Pancreas (tissue), 10 donors: Measurements from ENCODE around the gene CDH4. TPM values are rescaled to one million over a fixed set of nuclear protein-coding genes. Genes with fewer than 3 reads are reported as not detected.
"Not testable (repeated sequence)": the region's sequence is repeated elsewhere in the genome, so short reads cannot be mapped to it uniquely, and the experiment has no call there.

Source experiments
- ATAC-seq, 4 donors: fragments of 200-7000 bp; cut with Tn5 transposase; one replicate each; pipeline versions ENCODE4 v1.8.0 to v1.9.1; 2020; ENCODE audit warnings: mild to moderate bottlenecking in 4 of 4, moderate library complexity in 4 of 4
- DNase-seq, 6 donors: peaks; one replicate each; pipeline ENCODE4 v3.0.0-alpha.2; 2020
- FAIRE-seq: peaks from 2 replicates; lab custom pipeline; 2012; peaks lifted over from hg19 to GRCh38; lab: Jason Lieb, UNC
- H3K27ac ChIP-seq, 4 donors: fragments of 200-600 bp; sonication (generic); 1 replicate in 3 of 4; 2 replicates in 1 of 4; pipeline versions ENCODE4 v1.5.0 to v1.8.0; 2020
- H3K27me3 ChIP-seq, 4 donors: fragments of 200-600 bp; one replicate each; pipeline ENCODE4 v1.8.0; 2021
- H3K36me3 ChIP-seq, 3 donors: fragments of 200-600 bp; sonication (generic) in 1 of 3; one replicate each; pipeline versions ENCODE4 v1.5.0 to v1.8.0; 2020 to 2021
- H3K4me1 ChIP-seq, 3 donors: fragments of 200-600 bp; one replicate each; pipeline ENCODE4 v1.8.0; 2021
- H3K4me3 ChIP-seq, 4 donors: fragments of 200-600 bp; sonication (generic) in 2 of 4; one replicate each; pipeline versions ENCODE4 v1.5.0 to v1.8.0; 2020 to 2021
- H3K9me3 ChIP-seq, 4 donors: fragments of 200-600 bp; one replicate each; pipeline ENCODE4 v1.8.0; 2021
- WGBS, 2 donors: extraction: QIAGEN DNeasy Blood & Tissue Kit; methylation state at CpG; one replicate each; pipeline ENCODE4 v1.1.7; 2013; 5-methylcytosine and 5-hydroxymethylcytosine counted together
- intact Hi-C, 3 donors: fragments of 100-400 bp; cut with DNase I; formaldehyde crosslinking; loops; one replicate each; pipeline versions ENCODE4 v1.11.1 to v1.14.2; 2022
- polyA plus RNA-seq, 2 donors: library from polyadenylated mRNA; stranded (reverse); fragments of 200-250 nt; gene quantifications; one replicate each; pipeline ENCODE4 v1.2.3, GENCODE V29; 2013
- total RNA-seq, 6 donors: library from RNA; stranded (reverse); fragmentation: NEBNext Ultra II Directional in 4 of 6; extraction: Animal tissue kit (Norgen Biotek cat#: 25700) in 4 of 6; gene quantifications; one replicate each; pipeline versions ENCODE4 v1.2.1 to v1.2.4, GENCODE V29; 2021 to 2023
- TF ChIP-seq, protein P1 (sequence below), 4 donors: fragments of 200-600 bp; sonication (generic) in 3 of 4; IDR thresholded peaks; one replicate each; pipeline versions ENCODE4 v1.5.0 to v1.8.0; 2021; ENCODE audit warnings: antibody characterized with exemption in 4 of 4
- donor health status: healthy with polysubstance abuse.
- donor health status: DM: no; HTN: no; CAD: no; lungs with moderate emphysema.
- donor health status: DM: no; HTN: no; CAD: no.
- donor health status: control.
- donor health status: control.
- donor health status: Bipolar disorder and iron deficiency.
- donor health status: DM: yes; HTN: yes; CAD: no.
- donor health status: DM: no; HTN: no; CAD: no.
- donor health status: DM: no; HTN: no; CAD: no.
- donor health status: DM: yes; HTN: yes; CAD: no.

CDH4 gene
- total and polyA plus RNA-seq, 8 donors = 0.04 to 1.4 (median 0.27) TPM

DNA sequence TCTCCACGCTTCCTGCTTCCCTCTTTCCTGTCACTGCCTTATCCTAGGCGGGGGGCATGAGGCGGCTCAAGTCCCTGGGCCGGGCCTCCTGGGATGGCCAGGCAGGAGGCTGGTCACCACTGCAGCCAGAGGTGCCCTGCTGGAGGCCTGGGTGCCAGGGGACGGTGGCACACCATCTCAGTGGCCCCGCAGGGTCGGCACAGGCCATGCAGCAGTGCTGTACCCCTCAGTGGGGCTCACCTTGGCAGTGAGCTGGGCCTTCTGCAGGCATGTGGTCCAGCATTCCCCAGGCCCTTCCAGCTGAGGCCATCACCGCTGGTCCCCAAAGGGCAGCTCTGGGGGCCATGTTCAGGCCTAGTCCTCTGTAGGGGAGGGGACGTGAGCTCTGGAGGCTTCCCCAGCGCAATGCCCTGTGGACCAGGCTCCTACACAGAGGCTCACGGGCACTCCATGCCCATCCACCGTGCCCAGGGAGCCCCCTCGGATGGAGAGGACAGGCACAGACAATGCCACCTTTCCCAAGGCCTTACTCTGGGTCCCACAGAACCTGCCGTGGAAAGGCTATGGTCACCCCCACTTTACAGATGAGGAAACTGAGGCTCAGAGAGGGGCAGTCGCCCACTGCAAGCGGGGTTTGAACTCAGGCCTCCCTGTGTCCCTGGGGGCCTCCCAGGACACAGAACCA is 689.8 kb downstream of the CDH4 start:
- Histone ChIP-seq H3K9me3 (no peaks in the 10 kb centered on the region), H3K4me3 (no peak overlapping the region), H3K36me3 (no peaks in the 10 kb centered on the region), H3K4me1 (no peaks in the 10 kb centered on the region), H3K27ac (no peak overlapping the region), H3K27me3 (no peaks in the 10 kb centered on the region)
- 91 to 92% methylated on average over 14 to 16 of the region's 16 CpGs for WGBS, 2 donors
- intact Hi-C loops = no loop called here
- no peak for FAIRE-seq
- no peak for ATAC-seq
- peak in 1 of 6 donors; percentile 53 for DNase-seq
- TF ChIP-seq, protein P1, sequence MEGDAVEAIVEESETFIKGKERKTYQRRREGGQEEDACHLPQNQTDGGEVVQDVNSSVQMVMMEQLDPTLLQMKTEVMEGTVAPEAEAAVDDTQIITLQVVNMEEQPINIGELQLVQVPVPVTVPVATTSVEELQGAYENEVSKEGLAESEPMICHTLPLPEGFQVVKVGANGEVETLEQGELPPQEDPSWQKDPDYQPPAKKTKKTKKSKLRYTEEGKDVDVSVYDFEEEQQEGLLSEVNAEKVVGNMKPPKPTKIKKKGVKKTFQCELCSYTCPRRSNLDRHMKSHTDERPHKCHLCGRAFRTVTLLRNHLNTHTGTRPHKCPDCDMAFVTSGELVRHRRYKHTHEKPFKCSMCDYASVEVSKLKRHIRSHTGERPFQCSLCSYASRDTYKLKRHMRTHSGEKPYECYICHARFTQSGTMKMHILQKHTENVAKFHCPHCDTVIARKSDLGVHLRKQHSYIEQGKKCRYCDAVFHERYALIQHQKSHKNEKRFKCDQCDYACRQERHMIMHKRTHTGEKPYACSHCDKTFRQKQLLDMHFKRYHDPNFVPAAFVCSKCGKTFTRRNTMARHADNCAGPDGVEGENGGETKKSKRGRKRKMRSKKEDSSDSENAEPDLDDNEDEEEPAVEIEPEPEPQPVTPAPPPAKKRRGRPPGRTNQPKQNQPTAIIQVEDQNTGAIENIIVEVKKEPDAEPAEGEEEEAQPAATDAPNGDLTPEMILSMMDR (IDR thresholded peaks at IDR 0.05) = no peak

- no peaks in the 10 kb centered on the region for H3K27me3 ChIP-seq
- H3K36me3 ChIP-seq = no peaks in the 10 kb centered on the region
- no peak overlapping the region for H3K4me3 ChIP-seq
- FAIRE-seq = no peak
- H3K27ac ChIP-seq = no peak overlapping the region
- intact Hi-C loops = no loop called here
- H3K9me3 ChIP-seq = no peaks in the 10 kb centered on the region
- TF ChIP-seq, protein P1 (IDR thresholded peaks at IDR 0.05) = no peak
- no peak for ATAC-seq
- no peaks in the 10 kb centered on the region for H3K4me1 ChIP-seq
- 91 to 93% methylated on average over 6 to 9 of the region's 9 CpGs for WGBS, 2 donors
- peak in 1 of 6 donors; percentile 39 for DNase-seq
Measured at GRCh38 chr20:61942526-61942925, 690.5 kb downstream of the CDH4 start.

GRCh38 chr20:61944967-61945366 is 692.9 kb downstream of the CDH4 start:
- H3K9me3 ChIP-seq, H3K27ac ChIP-seq, H3K27me3 ChIP-seq, intact Hi-C loops, H3K4me1 ChIP-seq, ATAC-seq, FAIRE-seq, H3K4me3 ChIP-seq, H3K36me3 ChIP-seq, DNase-seq: not testable (repeated sequence)
- WGBS, 2 donors = 75 to 81% methylated on average over 12 to 21 of the region's 34 CpGs

- FAIRE-seq, H3K4me1 ChIP-seq, H3K27ac ChIP-seq, intact Hi-C loops, H3K27me3 ChIP-seq, H3K4me3 ChIP-seq, H3K36me3 ChIP-seq, ATAC-seq, H3K9me3 ChIP-seq: not testable (repeated sequence)
- 74 to 75% methylated on average over 14 to 22 of the region's 29 CpGs for WGBS, 2 donors
- peak in 1 of 6 donors; percentile 65 for DNase-seq
Measured at GRCh38 chr20:61945495-61945894, 693.4 kb downstream of the CDH4 start.

DNA sequence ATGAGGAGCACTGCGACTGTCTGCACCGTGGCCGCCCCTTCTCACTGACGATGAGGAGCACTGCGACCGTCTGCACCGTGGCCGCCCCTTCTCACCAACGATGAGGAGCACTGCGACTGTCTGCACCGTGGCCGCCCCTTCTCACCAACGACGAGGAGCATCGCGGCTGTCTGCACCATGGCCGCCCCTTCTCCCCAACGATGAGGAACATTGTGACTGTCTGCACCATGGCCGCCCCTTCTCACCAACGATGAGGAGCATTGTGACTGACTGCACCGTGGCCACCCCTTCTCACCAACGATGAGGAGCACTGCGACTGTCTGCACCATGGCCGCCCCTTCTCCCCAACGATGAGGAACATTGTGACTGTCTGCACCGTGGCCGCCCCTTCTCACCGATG is 696.0 kb downstream of the CDH4 start:
- 85 to 86% methylated on average over 20 to 24 of the region's 28 CpGs for WGBS, 2 donors
- H3K36me3 ChIP-seq, intact Hi-C loops, H3K4me3 ChIP-seq, H3K4me1 ChIP-seq, H3K9me3 ChIP-seq, H3K27me3 ChIP-seq, ATAC-seq, H3K27ac ChIP-seq, FAIRE-seq, DNase-seq: not testable (repeated sequence)

- WGBS, 2 donors = 87 to 88% methylated on average over 21 to 22 of the region's 22 CpGs
- Histone ChIP-seq H3K27ac (no peak overlapping the region), H3K27me3 (no peaks in the 10 kb centered on the region), H3K4me1 (no peaks in the 10 kb centered on the region), H3K4me3 (no peak overlapping the region), H3K36me3 (no peaks in the 10 kb centered on the region), H3K9me3 (no peaks in the 10 kb centered on the region)
- TF ChIP-seq, protein P1 (IDR thresholded peaks at IDR 0.05) = no peak
- ATAC-seq (no peak), FAIRE-seq (no peak), DNase-seq (no peak)
- intact Hi-C loops = no loop called here
Measured at GRCh38 chr20:61948586-61949362, 696.7 kb downstream of the CDH4 start.
